NCI-H1048 (cell line): ENCODE results near the gene LOXL3.

Experiments
- DNase-seq: peaks from one replicate; lab custom pipeline; 2025; lab: John Stamatoyannopoulos, UW

The LOXL3 gene, protein sequence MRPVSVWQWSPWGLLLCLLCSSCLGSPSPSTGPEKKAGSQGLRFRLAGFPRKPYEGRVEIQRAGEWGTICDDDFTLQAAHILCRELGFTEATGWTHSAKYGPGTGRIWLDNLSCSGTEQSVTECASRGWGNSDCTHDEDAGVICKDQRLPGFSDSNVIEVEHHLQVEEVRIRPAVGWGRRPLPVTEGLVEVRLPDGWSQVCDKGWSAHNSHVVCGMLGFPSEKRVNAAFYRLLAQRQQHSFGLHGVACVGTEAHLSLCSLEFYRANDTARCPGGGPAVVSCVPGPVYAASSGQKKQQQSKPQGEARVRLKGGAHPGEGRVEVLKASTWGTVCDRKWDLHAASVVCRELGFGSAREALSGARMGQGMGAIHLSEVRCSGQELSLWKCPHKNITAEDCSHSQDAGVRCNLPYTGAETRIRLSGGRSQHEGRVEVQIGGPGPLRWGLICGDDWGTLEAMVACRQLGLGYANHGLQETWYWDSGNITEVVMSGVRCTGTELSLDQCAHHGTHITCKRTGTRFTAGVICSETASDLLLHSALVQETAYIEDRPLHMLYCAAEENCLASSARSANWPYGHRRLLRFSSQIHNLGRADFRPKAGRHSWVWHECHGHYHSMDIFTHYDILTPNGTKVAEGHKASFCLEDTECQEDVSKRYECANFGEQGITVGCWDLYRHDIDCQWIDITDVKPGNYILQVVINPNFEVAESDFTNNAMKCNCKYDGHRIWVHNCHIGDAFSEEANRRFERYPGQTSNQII

GRCh38 chr2:74553892-74554819, at the start of gene LOXL3, which contains the start of gene DOK1:
Gene LOXL3, minus strand, starts transcription at chr2:74553942. Its CDS starts 1,308 bp downstream, at chr2:74552634.
Gene DOK1, plus strand, starts transcription at chr2:74554720. Its CDS starts 35 bp downstream, at chr2:74554755.
- DNase-seq = no peak

DNA sequence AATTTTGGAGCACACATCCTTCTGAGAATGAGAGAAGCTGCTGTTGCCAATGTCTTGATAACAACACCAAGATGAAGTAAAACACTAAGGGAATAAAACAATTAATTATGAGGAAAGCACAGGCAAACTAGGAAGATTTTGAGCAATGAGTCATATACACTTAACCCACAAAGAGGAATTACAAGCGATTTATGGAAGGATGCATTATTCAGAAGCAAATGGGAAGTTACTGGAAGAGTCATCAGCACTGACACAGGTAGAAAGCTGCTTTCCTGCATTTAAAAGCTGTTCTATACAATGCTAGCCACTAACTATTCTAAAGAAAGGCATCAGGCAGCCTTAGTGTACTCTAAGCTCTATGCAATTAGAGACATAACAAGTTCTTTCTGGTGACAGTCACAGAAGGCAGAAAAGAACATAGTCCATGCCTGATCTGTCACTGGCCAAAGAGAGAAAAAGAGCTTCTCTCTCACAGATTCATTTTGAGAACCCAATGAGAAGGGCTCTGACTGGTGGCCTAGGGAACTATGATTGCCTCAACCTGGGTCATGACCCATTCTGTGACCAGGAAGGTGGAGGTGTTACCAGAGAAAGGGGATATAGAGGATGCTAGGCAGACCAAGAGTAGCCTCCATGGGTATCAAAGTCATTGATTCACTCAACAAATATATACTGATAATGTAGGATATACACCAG, 49.0 kb upstream of the LOXL3 start:
- no peak for DNase-seq

DNA sequence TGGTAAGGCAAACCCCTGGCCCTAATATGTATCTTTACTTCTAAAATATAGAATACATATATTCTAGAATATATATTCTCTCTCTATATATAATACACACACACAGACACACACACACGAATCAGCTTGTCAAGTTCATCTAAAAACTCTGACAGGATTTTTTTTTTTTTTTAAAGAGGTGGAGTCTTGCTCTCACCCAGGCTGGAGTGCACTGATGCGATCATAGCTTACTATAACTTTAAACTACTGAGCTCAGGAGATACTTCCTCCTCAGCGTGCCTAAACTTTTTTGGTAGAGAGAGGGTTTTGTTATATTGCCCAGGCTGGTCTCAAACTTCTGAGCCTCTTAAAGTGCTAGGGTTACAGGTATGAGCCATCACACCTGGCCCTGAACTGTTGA, 45.9 kb upstream of the LOXL3 start:
- DNase-seq = no peak

DNA sequence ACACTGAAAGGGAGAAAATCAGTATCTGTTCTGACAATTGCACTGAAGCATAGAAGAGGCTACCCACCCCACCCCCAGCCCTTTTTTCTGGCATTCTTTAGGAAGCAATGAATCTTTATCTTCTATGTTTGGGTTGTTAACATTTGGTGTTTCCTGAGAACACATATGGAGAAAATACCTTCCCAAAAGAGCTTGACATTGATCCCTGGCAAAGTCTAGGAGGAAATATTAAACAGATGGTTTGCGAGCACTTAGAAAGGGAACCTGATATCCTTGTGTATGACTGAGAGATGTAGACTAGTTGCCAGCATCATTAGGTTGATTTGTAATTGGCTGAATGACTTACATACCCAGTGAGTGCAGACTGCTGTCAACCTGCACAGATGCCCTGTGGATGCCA, 43.7 kb upstream of the LOXL3 start:
- DNase-seq = no peak

GRCh38 chr2:74596584-74596983, 42.8 kb upstream of the LOXL3 start:
- DNase-seq = no peak

- DNase-seq = no peak
Measured at GRCh38 chr2:74593826-74594772, 40.4 kb upstream of the LOXL3 start.

GRCh38 chr2:74588664-74589063, 34.9 kb upstream of the LOXL3 start:
- DNase-seq = no peak

DNA sequence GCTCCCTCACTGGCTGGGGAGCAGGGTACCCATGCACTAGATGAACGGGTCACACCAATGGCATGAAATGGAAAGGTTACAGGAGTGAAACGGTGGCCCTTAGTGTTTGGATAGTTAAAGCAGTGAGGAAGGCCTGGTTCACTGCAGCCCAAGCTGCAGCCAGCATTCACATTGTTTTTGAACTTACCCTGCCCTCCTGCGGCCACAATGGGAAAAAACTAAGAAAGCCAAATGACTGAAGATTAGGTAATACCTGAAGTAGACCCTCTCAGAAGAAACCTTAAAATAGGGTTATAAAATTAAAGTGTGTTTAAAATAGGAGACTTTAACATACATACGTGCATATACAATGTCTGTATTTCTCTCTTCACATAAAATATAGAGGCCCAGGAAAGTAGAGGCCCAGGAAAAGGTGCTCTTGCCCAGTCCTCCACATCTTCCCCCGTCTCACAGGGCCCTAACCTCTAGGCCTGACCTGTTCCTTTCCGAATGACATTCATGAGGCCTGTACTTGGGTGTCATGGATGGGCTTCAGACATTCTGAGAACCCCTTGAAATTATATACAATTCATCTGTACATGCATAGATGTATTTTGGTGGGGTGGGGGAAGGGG, 34.0 kb upstream of the LOXL3 start:
- DNase-seq = no peak

GRCh38 chr2:74585406-74586185, 31.9 kb upstream of the LOXL3 start:
- no peak for DNase-seq

DNA sequence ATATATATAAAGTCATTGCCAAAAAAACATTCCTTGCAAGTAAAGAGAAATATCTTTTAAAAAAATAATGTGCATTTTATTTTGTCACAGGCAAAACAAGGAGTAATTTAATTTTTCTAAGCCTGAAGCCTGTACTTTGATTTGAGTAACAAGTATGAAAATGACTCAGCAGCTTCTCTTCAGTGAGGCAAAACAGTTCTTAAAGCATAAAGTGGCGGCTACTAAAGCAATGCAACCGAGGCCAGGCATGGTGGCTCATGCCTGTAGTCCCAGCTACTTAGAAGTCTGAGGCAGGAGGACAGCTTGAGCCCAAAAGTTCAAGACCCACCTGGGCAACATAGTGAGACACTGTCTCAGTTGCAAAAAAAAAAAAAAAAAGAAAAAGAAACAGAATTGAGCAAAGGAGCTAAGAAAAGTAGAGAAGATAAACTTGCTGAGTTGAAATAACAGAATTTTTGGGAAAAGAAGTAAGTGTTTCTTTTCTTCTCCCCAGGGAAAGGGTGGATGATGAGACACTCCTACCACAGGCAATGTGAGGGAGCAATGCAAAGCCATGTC, 30.4 kb upstream of the LOXL3 start:
- DNase-seq = no peak

DNA sequence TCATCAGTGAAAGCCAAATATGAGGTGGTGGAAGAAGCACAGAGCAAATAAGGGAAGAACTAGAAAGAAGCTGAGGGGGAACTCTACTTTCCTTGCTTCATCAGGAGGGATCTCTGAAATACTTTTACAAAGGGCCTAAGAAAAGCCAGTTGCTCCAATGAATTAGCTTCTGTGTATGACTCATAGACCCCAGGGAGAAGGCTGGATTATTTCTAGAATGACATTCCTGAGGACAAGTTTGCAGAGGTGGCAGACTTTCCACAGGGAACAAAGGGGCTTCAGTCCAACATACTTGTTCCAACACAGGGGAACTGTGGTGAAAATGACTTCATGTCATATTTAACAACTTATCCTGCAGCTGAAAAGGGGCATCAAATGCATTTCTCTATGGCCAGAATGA, 29.8 kb upstream of the LOXL3 start:
- no peak for DNase-seq

DNA sequence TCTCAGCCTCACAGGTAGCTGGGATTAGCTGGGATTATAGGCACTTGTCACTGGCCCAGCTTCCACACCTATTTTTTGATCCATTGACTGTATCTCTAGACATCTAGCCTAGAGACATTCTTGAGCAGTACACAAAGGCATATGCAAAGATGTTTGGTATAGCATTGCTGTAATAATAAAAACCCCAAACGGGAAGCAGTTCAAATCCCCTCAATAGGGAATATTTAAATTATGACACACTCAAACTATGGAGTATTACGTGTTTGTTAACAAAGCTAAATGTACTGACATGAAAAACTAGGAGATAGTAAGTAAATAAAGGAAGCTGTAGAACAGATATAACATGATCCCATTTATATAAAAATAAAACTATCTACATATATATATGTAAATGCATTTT, 28.4 kb upstream of the LOXL3 start:
- no peak for DNase-seq

- no peak for DNase-seq
Measured at GRCh38 chr2:74581463-74581862, 27.7 kb upstream of the LOXL3 start.

GRCh38 chr2:74578408-74578807, 24.7 kb upstream of the LOXL3 start:
- no peak for DNase-seq

DNA sequence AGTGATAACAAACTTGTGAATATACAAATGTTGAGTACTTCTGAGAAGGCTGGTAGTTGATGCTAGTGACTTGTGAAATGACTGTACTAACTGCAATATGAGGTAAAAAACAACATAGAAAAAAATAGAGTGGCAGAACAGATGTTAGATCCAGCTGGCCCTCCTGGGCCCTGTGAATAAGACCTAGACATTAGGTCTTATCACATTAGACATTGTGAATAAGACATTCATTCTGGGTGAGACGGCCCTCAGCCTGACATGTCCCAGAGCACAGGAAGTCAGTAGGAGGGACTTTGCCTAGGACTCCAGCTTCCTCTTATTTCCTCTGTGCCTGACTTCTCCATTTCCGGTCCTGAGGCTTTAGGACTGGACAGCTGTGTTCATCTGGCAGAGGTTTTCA, 23.7 kb upstream of the LOXL3 start:
- no peak for DNase-seq

GRCh38 chr2:74576863-74577229, 23.1 kb upstream of the LOXL3 start:
- no peak for DNase-seq

DNA sequence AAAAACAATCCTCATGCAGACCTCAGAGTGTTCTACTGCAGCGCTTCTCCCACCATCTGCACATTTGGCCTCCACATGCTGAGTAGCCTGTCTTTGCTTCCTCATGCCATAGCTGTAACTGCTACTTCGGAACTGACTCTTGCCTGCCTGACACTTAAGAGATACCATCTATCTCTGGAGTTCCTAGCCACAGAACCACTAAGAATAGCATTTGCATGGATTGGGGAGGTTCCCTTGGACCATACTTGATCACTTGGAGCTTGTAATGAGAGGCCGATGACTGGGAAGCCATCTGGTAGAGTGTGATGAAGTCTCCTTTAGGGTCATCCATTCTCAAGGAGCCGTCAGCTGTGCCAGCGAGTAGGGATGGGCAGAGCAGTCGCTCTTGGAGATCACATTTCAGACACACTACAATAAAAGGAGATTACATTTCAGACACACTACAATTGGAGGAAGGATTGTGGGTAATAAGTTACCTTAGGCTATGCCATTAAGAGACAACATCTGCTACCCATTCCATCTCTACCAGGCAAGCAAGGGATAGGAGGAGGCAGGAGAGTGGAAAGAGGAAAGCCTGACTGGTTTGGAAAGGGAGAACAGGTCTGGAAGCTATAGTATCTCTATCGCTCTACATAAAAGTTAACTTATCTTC, 22.6 kb upstream of the LOXL3 start:
- no peak for DNase-seq

- no peak for DNase-seq
Measured at GRCh38 chr2:74575320-74575719, 21.6 kb upstream of the LOXL3 start.
